HG02840 (cell line): ENCODE measurements around the gene IAH1.

Source experiments
- ATAC-seq: cut with Tn5 transposase; IDR thresholded peaks from one replicate; pipeline ENCODE4 v1.9.1; 2021; ENCODE audit warnings: mild to moderate bottlenecking, moderate library complexity, moderate number of reproducible peaks; ENCODE audit not compliant: unreplicated experiment, low FRiP score

IAH1 gene

GRCh38 chr2:9474361-9475057 is at the start of gene IAH1:
IAH1 (plus strand) TSS chr2:9474551; CDS start chr2:9474567, 16 bp downstream.
- ATAC-seq, result peak; percentile 74

GRCh38 chr2:9428965-9429577 is 45.3 kb upstream of the IAH1 start:
- no peak for ATAC-seq

- no peak for ATAC-seq
These were observed 43.7 kb upstream of the IAH1 start for GRCh38 chr2:9430316-9431293.

GRCh38 chr2:9434489-9434888 is 39.9 kb upstream of the IAH1 start:
- no peak for ATAC-seq

- no peak for ATAC-seq
These were observed 34.8 kb upstream of the IAH1 start for GRCh38 chr2:9439536-9439935.

GRCh38 chr2:9440058-9440727 is 34.2 kb upstream of the IAH1 start:
- ATAC-seq, result no peak

GRCh38 chr2:9441556-9441955 is 32.8 kb upstream of the IAH1 start:
- no peak for ATAC-seq

GRCh38 chr2:9443526-9443925 is 30.8 kb upstream of the IAH1 start:
- no peak for ATAC-seq

- no peak for ATAC-seq
These were observed 29.3 kb upstream of the IAH1 start for GRCh38 chr2:9445089-9445488.

GRCh38 chr2:9451231-9451630 is 23.1 kb upstream of the IAH1 start:
- ATAC-seq, result no peak

- no peak for ATAC-seq
These were observed 13.8 kb upstream of the IAH1 start for GRCh38 chr2:9460441-9461017.

- ATAC-seq, result no peak
These were observed 13.3 kb upstream of the IAH1 start for GRCh38 chr2:9461079-9461478.

- no peak for ATAC-seq
These were observed 12.0 kb upstream of the IAH1 start for GRCh38 chr2:9462313-9462712.

- ATAC-seq, result no peak
These were observed 11.3 kb upstream of the IAH1 start for GRCh38 chr2:9462886-9463697.

GRCh38 chr2:9463698-9464034 is 10.7 kb upstream of the IAH1 start:
- ATAC-seq, result no peak

- ATAC-seq, result no peak
These were observed 9.2 kb upstream of the IAH1 start for GRCh38 chr2:9465170-9465569.

- no peak for ATAC-seq
These were observed 8.1 kb upstream of the IAH1 start for GRCh38 chr2:9466147-9466683.

- no peak for ATAC-seq
These were observed 6.7 kb upstream of the IAH1 start for GRCh38 chr2:9467687-9468086.

GRCh38 chr2:9471206-9471605 is 3.1 kb upstream of the IAH1 start:
- no peak for ATAC-seq
